ENCODE measurements around the gene RALA.
"Not testable (repeated sequence)": the region's sequence is repeated elsewhere in the genome, so short reads cannot be mapped to it uniquely, and the experiment has no call there.

RALA gene

GRCh38 chr7:39664057-39664456, 40.7 kb downstream of the RALA start:
- DNase-seq (ENCODE audit: low read depth): no peak
- TF ChIP-seq CTCF (conservative IDR thresholded peaks at IDR 0.05; ENCODE audit: control insufficient read depth, insufficient read depth, low read depth, low read length): no peak
- no peak overlapping the region for H3K4me3 ChIP-seq (ENCODE audit: control insufficient read depth, low read depth, low read length)

- no peak for DNase-seq (ENCODE audit: low read depth)
- H3K4me3 ChIP-seq (ENCODE audit: control insufficient read depth, low read depth, low read length): no peak overlapping the region
- TF ChIP-seq CTCF (conservative IDR thresholded peaks at IDR 0.05; ENCODE audit: control insufficient read depth, insufficient read depth, low read depth, low read length): no peak
Observed at GRCh38 chr7:39664585-39664984, 41.2 kb downstream of the RALA start.

GRCh38 chr7:39666562-39666961, 43.2 kb downstream of the RALA start:
- no peak overlapping the region for H3K4me3 ChIP-seq (ENCODE audit: control insufficient read depth, low read depth, low read length)
- no peak for TF ChIP-seq CTCF (conservative IDR thresholded peaks at IDR 0.05; ENCODE audit: control insufficient read depth, insufficient read depth, low read depth, low read length)
- no peak for DNase-seq (ENCODE audit: low read depth)

- H3K4me3 ChIP-seq (ENCODE audit: control insufficient read depth, low read depth, low read length): no peak overlapping the region
- TF ChIP-seq CTCF (conservative IDR thresholded peaks at IDR 0.05; ENCODE audit: control insufficient read depth, insufficient read depth, low read depth, low read length): no peak
- DNase-seq (ENCODE audit: low read depth): peak; percentile 89
Observed at GRCh38 chr7:39667341-39667923, 44.1 kb downstream of the RALA start.

- H3K4me3 ChIP-seq (ENCODE audit: control insufficient read depth, low read depth, low read length); DNase-seq (ENCODE audit: low read depth): not testable (repeated sequence)
Observed at GRCh38 chr7:39668280-39668679, 44.9 kb downstream of the RALA start.

GRCh38 chr7:39670052-39670451, 46.7 kb downstream of the RALA start:
- no peak for TF ChIP-seq CTCF (conservative IDR thresholded peaks at IDR 0.05; ENCODE audit: control insufficient read depth, insufficient read depth, low read depth, low read length)
- no peak overlapping the region for H3K4me3 ChIP-seq (ENCODE audit: control insufficient read depth, low read depth, low read length)
- DNase-seq (ENCODE audit: low read depth): no peak

GRCh38 chr7:39670934-39671333, 47.6 kb downstream of the RALA start:
- DNase-seq (ENCODE audit: low read depth): no peak
- no peak for TF ChIP-seq CTCF (conservative IDR thresholded peaks at IDR 0.05; ENCODE audit: control insufficient read depth, insufficient read depth, low read depth, low read length)
- H3K4me3 ChIP-seq (ENCODE audit: control insufficient read depth, low read depth, low read length): no peak overlapping the region

All from fibroblast of mammary gland (primary cell).